Activated gamma-delta T cell treated with anti-CD3 and anti-CD28 coated beads, Interleukin-2, amount 50 U/mL, for 16 hours (primary cell): Measurements from ENCODE around the gene EXOC3.
"Not testable (repeated sequence)": the region's sequence is repeated elsewhere in the genome, so short reads cannot be mapped to it uniquely, and the experiment has no call there.

Source experiments
- DNase-seq: peaks from one replicate; pipeline ENCODE4 v3.0.0-alpha.2; 2020; ENCODE audit warnings: low read depth

Gene EXOC3

DNA sequence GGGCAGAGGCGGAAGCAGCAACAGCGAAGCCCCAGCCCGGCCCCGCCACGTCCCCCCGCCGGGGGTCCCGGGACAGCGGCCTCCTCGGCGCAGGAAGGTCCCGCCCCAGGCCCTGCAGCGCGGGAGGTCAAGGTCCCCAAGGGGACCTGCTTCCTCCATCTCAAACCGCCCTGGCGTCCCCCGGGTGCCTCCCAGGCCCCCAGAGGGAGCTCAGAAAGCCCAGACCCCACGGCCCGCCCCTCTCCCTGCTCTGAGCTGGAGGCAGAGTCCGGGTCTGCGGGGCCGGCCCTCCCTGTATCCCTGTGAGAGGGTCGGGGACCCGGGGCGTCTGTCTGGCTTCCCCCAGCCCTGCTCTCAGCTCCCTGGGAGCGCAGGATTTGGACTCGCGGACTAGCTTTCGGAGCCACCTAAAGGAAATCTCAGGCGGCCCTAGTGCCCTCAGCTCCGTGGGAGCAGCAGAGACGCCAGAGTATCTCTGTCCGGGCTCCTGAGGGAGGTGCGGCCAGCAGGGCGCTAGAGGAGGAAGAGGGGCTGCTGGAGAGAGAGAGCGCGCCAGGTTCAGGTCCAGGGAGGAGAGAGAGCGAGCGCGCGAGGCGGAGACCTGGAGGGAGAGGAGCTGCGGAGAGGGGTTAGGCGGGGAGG lies 30.7 kb downstream of the EXOC3 start:
- no peak for DNase-seq

DNA sequence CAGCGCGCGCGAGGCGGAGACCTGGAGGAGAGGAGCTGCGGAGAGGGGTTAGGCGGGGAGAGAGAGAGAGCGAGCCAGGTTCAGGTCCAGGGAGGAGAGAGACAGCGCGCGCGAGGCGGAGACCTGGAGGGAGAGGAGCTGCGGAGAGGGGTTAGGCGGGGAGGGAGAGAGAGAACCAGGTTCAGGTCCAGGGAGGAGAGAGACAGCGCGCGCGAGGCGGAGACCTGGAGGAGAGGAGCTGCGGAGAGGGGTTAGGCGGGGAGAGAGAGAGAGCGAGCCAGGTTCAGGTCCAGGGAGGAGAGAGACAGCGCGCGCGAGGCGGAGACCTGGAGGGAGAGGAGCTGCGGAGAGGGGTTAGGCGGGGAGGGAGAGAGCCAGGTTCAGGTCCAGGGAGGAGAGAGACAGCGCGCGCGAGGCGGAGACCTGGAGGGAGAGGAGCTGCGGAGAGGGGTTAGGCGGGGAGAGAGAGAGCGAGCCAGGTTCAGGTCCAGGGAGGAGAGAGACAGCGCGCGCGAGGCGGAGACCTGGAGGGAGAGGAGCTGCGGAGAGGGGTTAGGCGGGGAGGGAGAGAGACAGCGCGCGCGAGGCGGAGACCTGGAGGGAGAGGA lies 31.4 kb downstream of the EXOC3 start:
- not testable (repeated sequence) for DNase-seq

DNA sequence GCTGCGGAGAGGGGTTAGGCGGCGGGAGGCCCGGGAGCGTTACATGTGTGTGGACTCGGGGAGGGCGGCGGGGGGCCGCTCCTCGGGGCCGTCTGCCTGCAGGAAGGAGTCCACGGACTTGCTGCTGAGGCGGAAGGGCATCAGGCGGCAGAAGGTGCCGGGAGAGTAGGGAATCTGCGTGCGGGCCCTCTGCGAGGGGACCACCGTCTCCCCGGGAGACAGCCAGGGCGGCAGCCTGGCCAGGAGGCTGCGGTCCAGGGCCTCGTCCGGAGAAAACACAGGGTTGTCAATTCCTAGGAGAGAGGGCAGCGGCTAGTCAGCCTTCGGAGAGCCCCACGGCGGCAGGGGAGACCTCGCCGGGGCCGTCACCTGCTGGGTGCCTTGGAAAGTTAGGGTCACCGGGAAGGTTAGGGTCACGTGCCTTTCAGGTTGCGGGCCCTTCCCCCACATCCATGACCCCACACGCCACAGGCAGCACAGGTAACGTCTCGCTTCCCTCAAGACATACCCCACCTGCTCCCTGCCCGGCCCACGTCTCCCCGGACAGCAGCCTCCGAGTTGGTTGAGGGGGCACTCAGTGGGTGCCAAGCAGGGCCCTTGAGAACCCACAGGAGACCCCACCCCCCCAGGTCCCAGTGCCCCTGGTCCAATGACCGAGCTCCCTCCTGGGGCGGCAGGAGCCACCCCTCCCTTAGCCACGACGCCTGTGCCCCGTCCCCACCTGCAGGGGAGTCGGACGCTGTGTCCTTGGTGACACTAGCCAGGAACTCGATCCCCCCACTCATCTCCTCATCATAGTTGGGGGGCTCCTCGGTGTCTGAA lies 32.1 kb downstream of the EXOC3 start:
- DNase-seq, result no peak

DNA sequence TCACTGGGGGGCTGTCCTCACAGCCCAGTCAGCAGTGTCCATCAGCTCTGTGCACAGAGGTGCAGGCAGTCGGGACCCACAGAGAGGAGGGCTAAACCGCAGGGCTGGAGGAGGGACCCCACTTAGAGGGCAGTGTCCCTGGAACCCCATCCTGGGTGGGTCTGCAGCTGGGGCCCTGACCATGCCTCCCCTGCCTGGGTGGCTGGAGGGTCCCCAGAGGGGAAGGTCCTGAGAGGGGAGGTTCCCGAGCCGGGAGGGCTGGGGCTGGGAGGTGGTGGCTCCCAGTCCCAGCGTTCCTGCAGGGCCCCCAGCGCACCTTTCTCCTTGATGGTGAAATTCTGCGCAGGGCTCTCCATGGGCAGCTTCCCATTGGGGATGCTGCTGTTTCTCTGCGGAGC lies 32.7 kb downstream of the EXOC3 start:
- no peak for DNase-seq

DNA sequence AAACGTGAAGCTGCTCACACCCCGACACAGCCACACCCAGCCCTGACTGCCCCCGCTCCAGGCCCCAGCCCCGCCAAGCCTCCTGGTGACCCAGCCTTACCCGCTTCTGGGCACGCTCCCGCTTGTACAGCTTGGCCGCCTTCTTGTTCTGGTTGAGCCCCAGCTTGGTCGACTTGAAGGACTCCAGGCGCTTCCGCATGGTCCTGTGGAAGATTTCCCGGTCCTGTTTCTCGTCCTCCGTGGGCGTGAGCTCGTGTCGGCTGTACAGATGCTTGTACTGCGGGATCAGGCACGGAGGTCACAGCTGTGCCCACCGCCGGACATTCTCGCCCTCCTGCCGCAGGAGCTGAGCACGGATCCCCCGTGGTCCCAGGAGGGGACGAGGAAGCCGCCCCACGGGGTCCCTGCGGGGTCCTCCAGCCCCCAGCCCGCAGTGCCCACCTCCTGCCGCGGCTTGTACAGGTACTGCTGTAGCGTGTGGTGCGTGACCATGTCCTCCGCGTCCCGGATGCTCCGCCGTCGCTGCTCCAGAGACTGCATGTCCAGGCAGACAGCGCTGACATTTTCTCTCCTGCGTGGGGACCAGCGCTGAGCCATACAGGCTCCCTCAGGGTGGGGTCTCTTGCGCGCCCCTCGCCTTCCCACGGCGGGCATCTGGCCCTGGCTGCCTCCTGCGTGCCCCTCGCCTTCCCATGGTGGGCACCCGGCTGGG lies 33.3 kb downstream of the EXOC3 start:
- no peak for DNase-seq

DNA sequence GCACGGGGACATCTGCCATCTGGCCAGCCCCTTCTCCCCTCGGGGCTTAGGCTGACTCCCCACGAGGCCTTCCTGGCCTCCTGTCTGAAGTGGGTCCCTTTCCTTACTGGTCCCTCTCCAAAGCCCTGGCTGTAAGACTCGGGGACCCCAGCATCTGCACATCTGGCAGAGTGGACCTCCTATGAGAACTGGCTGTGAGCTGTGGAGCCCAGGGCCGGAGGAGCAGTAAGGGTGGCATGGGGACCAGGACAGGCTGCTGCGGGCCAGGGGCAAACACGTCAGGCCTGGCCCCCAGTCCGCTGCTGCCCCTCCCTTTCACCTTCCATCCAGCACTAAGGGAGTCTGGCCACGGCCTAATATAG lies 33.8 kb downstream of the EXOC3 start:
- no peak for DNase-seq

DNA sequence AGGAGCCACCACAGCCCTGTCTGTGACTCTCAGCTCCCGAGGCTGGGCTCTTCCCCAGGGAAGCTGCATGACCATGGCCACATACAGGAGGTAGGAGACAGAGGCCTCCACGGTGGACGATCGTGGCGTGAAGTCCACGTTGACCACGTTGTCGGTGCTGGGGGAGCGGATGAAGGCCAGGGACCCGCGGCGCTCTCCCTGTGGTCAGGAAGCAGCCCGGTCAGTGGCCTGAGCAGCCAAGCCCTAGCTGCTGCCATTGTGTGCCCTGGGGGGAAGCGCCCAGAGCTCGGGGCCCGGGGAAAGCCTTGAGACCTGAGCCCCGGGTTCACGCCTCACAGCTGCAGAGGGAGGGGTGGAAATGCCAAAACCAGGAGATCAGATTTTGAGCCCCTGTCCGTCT lies 34.3 kb downstream of the EXOC3 start:
- no peak for DNase-seq

DNA sequence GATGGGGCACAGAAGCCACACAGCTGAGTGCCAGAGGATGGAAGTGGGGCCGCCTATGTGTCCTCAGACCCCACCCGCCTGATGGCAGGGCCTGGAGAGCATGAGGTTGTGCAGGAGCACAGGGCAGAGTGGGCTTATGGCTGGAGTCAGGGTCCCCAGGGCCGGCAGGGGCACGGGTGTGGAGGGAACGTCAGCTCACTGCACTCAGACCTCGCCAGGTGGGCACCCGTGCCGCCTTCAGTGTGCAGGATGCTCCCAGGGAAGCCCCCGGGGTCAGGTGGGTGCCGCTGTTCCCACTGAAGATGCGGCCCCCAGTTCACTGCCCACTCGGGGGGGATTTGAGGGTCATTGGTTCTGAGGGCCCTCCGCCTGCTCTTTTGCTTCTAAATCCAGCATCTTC lies 34.9 kb downstream of the EXOC3 start:
- no peak for DNase-seq

DNA sequence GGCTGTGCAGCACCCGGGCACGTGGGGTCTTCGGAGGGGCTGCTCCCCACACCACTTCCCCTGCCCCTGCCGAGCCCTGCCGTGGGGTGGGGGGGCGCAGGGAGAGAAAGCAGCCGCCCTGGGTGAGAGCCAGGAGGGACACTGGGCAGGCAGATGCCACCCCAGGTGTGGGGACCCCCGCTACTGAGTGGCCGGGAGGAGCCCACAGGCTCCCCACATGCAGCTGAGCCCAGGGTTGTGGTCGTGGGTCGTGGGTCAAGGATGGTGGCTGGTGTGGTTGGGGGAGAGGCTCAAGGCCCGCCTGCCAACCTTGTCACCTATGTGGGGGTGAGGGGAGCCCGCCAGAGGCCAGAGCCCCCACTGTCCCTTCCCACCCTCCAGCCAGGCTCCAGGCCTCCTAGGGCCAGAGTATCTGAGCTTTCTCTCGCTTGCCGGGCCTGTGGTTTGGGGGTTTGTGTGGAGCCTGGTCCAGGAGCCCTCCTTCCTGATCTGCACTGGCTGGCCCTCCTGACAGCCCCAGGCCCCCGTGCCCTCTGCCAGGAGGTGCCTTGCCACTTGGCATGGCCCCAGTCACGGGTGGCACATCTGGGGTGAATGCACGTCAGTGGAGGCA lies 35.5 kb downstream of the EXOC3 start:
- DNase-seq, result no peak

DNA sequence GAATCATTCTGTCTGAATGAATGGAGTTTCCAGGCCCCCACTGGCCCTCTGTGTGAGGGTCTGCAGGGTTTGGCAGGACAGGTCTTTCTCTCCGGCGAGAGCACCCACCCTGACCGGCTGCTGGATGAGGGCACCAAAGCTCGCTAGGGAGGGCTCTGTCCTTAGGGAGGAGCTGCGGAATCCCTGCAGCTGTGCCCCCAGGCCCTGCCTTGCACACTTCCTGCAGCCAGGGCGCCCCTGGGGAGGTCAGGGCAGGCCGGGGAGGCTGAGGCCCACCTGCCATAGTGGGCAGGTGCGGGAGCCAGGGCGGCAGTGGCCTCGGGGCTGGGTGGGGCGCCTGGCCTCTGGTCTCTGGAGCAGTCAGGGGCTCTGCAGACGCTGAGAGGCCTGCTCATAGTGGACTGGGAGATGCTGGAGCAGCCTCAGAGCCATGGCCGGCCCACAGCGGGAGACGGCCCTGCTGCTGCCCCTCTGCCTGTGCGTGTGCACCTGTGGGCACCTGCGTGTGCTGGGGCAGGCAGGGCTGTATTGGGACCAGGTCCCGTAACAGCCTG lies 36.1 kb downstream of the EXOC3 start:
- DNase-seq, result no peak

DNA sequence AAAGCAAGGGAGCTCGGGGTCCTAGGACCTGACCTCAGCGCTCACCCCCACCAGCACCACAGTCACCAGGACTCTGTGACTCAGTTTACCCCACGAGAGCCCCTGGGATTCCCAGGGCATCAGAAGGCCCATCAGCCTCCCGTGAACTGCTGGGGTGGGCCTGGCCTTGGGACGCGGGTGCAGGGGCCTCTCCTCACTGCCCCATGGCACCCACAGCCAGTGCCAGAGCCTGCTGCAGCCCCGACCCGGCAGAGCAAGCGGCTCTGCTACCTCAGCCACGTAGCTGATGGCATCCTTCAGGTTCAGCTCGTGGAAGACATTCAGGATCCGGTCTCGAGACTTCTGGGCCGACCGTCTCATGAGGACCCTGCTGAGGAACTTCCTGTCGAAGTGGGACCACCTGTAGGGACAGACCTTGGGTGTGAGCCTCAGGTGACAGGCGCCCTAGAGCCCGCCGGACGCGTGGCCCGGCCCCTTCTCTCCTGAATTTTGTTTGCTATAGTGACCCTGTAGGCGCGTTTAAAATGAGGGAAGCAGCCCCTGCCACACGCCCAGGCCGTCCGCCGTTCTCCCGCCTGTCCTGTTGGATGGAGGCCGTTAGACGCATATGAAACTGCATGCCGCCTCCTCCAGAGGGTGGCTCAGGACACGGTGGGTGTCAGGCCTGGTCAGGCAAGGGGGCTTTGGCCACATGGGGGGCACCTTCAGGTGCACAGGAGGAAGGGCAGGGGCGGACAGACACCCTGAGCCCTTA lies 36.8 kb downstream of the EXOC3 start:
- no peak for DNase-seq

DNA sequence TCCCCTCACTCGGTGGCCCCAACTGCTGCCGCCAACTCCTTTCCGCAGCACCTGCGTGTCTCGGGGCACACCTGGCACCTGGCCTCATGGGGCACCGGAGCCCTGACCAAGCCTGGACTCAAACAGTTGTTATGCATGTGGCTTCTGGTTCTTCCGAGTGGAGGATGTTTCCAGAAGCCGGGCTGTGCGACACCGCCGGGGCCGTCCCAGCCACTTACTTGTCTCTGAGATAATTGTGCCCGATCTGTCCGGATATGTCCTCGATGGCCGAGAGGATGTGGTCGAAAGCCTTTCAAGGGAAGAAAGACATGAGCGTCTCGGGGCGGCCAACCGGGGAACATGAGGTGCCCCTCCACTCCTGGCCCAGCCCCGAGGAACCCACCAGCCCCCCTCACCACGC lies 38.4 kb downstream of the EXOC3 start:
- no peak for DNase-seq

DNA sequence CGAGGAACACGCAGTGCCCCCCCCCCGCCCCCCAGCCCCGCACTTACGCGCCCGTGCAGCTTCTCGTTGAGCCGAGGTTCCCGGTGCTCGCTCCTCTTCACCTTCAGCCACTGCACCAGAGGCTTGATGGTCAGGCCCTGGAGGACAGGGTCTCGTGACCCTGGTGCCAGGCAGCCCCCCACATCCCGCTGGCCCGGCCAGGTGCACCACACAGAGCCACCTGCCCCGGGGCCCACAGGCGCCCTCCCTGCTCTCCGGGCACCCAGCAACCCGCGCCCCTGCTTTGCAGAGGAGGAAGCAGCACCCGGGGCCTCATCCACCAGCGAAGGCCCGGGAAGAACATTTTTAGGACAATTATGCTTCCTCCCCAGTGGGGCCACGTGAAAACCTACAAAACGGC lies 39.0 kb downstream of the EXOC3 start:
- DNase-seq, result no peak

DNA sequence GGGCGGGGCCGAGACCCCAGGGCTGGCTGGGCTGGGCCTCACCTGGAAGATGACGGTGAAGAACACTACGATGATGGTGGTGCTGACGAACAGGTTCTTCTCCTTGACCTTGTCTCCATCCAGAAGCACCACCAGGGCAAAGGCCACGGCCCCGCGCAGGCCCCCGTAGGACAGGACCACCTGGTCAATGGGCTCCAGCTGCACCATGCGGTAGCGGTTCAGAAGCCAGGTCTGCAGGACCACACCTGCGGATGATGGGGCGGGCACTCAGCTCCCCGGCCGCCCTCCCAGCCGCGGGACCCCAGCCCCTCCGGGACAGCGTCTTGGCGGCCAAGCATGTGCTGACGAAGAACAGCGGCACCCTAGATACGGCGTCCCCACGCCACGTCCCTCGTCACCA lies 39.5 kb downstream of the EXOC3 start:
- no peak for DNase-seq

DNA sequence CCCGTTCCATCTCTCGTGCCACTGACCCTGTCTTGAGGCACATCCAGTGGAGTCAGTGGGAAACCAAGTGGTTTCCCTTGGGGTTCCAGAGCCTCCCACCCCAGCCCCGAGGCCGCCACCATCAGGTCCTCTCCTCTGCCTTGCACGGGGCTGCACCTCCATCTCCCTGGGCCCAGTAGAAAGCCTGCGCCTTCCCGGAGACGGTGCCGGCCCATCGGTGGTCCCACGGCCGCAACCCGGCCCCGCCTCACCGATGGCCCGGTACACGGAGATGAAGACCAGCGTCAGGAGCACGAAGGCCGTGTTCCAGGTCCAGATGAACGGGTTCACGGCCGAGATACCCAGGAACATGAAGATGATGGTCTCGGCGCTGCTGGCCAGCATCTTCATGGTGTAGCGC lies 40.0 kb downstream of the EXOC3 start:
- DNase-seq, result no peak

DNA sequence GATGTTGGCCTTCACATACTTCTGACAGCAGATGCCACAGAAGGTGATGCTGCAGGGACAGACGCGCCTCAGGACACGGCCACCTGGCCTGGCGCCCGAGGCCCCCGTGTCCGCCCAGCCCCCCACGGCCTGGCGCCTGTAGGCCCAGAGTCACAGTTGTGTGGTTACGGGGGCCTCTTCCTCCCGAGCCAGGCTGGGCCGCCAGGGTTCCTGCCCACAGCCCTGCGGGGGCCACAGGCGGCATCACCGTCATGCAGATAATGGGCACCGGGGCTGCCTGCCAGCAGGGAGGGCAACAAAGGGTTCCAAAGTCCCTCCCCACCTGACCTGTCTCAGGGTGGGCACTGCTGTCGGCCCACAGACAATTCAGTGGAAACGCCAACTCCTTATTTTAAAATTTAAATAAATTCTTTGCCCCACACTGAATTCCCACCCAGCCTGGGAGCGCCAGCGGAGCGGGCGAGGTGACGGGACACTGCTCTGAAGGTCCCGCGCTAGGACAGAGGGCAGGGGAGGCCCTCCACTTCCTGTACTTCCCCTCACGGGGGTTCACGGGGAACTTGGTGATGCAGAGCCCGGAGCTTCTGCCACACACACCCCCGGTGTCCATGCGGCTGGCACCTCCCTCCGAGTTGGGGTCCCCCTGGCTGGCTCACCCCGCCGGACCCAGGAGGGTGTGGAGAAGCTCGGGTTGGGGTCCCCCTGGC lies 40.6 kb downstream of the EXOC3 start:
- DNase-seq, result no peak

DNA sequence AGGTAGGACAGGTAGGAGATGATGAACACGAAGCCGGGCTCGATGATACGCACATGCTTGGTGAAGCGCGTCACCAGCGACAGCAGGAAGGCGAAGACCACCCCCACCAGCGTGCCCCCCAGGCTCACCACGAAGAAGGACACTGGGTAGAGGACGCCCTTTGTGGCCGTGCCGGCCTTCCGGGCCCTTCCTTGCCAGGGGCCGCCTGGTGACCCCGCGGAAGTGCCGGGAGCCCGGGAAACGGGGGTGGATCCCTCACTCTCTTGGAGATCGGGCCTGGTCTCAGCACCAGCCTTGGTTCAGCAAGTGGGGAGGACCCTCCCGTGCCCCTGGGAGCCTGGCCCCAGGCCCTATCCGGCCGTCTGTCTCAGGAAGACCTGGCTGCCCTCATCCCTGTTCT lies 41.6 kb downstream of the EXOC3 start:
- DNase-seq, result no peak

DNA sequence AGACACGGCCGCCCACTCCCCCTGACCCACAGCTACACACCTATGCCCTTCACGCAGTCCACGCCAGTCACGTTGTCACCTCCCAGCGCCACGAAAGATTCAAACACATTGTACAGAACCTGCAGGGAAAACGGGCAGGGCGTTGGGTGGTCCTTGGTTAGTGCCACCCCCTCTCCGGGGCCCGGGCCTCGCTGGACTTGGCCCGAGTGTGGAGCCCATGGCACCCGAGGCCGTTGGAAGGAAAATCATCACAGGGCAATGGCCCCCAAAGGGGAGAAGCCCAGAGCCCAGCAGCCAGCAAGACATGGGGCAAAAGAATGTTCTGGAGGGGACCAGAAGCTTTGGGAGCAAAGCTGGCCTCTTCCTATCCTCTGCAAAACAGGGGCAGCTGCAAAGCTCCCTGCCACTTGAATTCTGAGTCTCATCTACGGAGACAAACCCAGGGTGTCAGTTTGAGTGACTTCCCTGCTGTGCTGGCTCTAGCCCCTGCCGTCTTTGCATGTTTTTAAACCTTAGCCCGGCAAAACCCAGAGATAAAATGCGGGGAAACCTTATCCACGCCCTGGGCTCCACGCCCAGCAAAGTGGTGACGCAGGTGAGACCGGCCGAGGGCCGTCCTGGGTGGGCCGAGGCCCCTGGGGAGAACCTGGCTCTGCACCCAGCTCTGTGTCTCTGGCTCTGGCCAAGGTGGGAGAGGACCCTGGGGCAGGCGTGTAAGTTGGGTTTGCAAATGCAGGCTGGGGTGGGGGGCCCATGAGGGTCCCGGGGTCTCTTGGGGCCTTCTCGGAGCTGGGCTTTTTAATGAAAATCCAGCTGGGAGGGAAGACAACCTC lies 42.4 kb downstream of the EXOC3 start:
- no peak for DNase-seq

DNA sequence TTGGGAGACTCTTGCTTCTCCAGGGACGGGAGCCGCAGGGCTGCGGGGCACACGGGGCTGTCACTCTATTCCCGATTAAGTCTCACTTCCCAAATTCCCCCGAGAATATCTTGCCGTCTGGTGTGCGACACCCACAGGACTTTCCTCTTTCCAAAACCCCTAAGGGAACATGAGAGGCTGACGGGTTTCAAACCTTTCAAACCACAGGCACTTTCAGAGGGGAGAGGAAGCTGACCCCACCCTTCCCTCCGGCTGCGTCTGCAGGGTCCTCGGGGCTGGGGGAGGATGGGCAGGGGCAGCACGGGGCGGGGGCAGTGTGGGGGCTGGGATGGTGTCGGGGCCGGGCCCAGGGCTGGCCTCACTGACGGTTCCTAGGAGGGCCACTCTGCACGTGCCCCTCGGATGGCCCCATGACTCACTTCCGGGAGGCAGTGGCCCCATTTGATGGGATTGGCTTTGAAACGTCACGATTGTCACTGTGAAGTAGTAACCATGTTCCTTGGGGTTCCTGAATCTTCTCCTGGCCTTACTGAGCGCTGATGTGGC lies 43.0 kb downstream of the EXOC3 start:
- DNase-seq, result no peak

DNA sequence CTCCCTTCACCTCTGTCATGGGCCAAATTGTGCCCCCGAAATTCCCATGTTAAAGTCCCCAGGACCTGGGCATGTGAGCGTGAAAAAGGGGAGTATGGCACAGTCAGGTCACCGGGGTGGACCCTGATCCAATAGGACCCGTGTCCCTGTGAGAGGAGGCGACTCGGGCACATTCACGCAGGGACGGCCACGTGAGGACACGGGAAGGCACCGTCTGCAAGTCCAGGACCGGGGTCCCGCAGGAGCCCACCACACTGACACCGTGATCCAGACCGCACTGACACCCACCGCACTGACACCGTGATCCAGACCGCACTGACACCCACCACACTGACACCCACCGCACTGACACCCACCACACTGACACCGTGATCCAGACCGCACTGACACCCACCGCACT lies 43.6 kb downstream of the EXOC3 start:
- DNase-seq, result not testable (repeated sequence)
